Activated naive CD8-positive, alpha-beta T cell treated with anti-CD3 and anti-CD28 coated beads, Interleukin-2, amount 50 U/mL, for 16 hours (primary cell): ENCODE measurements around the gene IL1RN.

ENCODE experiments used
- DNase-seq: peaks from one replicate; pipeline ENCODE4 v3.0.0-alpha.2; 2020; ENCODE audit warnings: low read depth, low spot score

IL1RN gene

DNA sequence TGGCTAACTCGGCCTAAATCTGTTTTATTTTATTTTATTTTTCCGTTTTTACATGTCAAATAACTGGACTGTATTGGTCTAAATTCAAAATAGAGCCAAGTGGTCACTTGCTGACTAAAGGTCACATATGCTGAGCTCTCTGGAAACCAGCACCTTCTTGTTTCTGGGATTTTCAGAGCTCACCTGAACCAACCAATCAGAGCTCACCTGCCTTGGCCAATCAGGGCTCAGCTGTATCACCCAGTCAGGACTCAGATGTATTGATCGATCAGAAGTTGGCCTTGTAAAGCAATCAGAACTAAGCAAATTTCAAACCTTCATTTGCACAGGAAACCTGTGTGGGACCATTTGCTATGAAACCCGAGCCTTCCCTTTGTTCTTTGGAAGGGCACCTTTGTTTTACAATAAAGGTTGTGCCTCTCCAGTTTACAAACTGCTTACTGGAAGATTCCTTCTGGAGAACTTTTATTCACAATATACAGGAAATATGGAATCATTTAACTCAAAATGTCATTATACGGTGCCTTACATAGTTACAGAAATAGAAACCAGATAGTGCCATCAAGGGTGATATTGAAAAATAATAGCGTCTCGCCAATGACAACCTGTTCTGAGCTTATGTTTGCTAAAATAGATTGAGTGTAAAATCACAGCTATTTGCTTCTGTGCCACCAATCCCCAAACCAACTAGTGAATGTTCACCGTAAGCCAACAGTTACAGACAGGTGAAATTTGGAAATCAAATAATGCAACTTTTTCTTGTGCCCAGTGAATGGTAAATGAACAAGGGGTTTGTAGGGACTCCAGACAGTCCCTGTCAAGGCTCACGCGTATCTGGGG lies 29.1 kb downstream of the IL1RN start:
- no peak for DNase-seq

DNA sequence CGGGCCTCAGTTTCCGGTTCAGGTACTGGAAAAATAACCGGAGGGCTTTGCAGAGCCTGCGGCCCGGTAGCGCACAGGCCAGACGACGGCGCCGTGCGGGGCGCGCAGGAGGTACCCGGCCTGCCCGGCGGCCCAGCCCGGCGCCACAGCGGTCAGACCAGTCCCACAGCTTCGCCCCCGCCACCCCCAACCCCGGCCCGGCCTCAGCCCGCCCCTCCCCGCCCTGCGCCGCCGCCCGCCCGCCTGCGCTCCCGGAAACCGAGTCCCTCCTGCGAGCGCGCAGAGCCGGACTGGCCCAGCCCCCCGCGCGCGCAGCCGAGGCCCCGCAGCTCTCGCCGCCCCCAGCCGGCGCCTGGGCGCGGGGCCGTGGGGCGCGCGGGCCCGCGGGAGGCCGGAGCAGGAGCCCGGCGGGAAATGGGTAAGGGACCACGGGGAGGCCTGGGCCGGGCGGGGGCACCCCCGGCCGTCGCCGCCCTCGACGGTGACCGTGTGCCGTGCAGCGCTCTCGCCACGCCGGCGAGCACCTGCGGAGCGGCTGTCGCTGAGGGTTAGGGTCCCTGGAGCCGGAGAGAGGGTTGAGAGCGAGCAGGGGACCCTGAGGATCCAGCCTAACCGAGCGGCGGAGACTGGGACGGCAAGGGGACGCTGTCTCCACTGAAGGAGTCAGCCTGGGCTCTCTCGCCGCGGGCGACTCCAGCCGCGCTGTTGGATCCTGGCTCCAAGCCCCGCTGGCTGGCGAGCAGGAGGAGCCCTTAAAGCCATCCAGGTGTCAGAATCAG lies 29.9 kb downstream of the IL1RN start:
- DNase-seq, result no peak

- no peak for DNase-seq
These were observed 30.7 kb downstream of the IL1RN start for GRCh38 chr2:113157897-113158753.

- DNase-seq, result no peak
These were observed 31.6 kb downstream of the IL1RN start for GRCh38 chr2:113158884-113159553.

DNA sequence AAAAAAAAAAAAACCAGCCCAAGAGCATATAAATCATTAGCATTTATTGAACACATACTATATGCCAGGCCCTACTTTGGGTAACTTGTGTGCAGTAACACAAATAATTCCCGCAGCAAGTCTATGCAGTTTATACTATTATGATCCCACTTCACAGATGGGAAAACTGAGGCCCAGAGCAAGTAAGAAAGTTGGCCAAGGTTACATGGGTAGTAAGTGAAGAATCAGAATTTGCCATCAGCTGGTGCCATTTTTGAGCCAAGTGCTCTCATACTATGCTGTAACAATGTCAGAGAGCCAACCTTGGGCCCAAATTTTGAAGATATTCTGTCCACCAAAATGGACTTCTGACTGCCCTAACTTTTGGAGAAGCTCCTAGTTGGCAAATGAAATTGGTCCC lies 32.9 kb downstream of the IL1RN start:
- DNase-seq, result no peak

GRCh38 chr2:113160962-113161361 lies 33.6 kb downstream of the IL1RN start:
- DNase-seq, result no peak

GRCh38 chr2:113162173-113162572 lies 34.8 kb downstream of the IL1RN start:
- no peak for DNase-seq

- DNase-seq, result no peak
These were observed 35.5 kb downstream of the IL1RN start for GRCh38 chr2:113162869-113163268.

- no peak for DNase-seq
These were observed 37.0 kb downstream of the IL1RN start for GRCh38 chr2:113164215-113164929.

DNA sequence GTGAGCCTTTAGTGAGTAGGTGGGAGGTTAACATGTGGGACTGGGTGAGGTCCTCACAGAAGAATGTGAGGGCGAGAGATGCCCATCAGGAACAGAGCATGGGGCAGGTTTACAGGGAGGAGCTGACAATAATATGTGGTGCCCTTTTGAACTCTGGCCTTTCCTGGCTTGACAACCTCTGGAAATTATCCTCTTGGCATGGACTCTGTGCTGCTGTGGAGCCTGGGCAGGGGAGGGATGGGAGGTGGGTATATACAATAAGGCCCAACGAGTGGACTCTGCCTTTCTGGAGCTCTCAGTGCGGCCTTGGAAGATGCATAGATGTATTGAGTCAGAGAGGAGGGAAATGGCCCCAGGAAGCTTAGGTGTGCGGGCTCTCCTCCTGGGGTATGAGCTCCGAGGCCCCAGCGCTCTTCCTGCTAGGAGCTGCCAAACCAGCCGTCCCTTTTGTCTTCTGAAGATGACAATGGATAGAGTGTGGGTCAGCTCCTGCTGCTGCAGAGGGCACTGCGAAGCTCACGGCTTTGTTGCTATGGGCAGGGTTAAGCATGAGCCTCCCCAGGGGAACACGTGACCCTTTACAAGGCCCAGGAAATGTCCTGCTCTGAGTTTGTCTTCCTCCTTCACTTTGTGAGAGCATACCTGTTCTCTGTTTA lies 37.7 kb downstream of the IL1RN start:
- no peak for DNase-seq

GRCh38 chr2:113166187-113166645 lies 38.8 kb downstream of the IL1RN start:
- DNase-seq, result no peak

DNA sequence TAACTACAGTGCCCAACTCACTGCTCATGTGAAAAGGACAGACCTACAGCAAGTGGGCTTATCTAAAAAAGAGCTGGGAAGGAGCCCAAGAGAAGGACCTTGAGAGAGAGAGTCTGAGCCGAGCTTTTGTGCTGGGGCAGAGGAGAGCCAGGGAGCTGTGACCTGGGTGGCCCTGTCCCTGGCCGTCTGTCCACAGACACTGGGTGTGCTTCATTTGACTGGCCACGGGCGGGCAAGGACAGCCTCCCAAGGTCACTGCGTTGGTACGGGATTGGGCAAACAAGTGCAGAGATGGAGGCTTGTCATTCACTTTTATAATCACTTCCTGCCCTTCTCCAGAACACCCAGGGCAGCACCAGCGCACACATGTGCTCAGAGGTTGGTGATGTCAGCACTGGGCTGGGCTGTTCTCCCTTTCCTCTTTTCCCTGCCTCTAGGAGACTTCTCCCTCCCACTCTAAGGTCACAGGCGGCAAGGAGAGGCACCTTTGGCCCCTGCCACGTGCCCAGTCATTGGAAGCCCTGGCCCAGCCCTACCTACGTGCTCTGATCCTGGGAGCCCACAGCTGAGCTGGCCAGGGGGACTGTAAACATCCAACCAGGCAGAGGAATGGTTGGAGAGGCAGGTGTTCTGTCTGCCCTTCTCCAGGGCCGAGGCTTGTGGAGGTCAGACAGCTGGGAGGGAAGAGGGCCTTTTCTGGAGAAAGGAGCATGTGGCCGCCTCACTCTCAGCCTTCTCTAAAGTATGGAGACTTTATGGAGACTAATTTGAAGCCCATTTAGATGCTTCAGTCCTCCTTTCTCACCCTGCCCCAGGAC lies 39.9 kb downstream of the IL1RN start:
- no peak for DNase-seq

GRCh38 chr2:113167962-113168340 lies 40.6 kb downstream of the IL1RN start:
- DNase-seq, result no peak

- DNase-seq, result no peak
These were observed 41.7 kb downstream of the IL1RN start for GRCh38 chr2:113169002-113169530.

DNA sequence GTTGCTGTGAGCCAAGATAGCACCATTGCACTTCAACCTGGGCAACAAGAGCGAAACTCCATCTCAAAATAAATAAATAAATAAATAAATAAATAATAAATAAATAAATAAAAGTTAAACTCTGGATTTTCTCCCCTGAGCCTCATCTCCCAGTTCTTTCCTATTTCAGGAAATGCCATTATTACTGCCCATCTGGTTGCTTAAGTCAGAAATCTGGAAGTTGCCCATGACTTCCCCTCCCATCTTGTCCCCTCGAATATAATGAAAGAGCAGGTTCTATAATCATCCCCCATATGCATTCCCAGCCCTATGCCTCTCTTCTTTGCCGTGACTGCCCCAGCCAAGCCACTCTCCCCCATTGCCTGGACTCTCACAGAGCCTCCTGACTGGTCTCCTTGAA lies 42.2 kb downstream of the IL1RN start:
- DNase-seq, result no peak

DNA sequence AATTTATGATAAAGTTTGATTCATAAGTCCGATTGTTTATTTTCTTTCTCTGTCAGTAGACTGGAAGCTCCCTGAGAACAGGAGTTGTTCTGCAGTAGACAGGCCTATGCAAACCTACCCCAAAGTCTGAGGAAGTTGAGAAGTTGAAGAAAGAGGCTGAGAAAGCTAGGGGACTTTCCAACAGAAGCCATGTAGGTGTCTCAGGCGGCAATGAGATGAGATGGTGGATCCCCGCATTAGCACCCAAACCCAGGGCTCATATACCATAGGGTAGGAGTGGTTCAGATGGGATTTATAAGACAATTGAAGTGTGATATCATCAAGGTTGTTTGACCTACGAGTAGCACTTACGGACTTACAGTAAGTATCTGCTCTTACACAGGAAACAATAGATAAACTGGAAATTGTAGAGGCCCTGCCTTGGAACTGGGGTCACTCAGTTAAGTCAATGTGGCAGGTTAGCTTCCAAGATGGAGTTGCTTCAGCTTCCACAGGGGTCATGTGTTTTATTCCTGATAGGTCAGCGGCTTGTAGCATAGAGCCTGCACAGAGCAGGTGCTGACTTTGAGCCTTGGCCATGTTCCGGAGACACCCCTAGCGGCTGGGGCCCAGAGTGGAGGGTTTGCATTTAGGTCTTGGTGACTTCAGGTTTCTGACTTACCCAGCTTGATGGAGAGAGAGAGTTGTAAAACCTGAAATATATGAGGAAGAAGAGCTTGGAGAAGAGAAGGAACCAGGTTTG lies 44.1 kb downstream of the IL1RN start:
- DNase-seq, result no peak

DNA sequence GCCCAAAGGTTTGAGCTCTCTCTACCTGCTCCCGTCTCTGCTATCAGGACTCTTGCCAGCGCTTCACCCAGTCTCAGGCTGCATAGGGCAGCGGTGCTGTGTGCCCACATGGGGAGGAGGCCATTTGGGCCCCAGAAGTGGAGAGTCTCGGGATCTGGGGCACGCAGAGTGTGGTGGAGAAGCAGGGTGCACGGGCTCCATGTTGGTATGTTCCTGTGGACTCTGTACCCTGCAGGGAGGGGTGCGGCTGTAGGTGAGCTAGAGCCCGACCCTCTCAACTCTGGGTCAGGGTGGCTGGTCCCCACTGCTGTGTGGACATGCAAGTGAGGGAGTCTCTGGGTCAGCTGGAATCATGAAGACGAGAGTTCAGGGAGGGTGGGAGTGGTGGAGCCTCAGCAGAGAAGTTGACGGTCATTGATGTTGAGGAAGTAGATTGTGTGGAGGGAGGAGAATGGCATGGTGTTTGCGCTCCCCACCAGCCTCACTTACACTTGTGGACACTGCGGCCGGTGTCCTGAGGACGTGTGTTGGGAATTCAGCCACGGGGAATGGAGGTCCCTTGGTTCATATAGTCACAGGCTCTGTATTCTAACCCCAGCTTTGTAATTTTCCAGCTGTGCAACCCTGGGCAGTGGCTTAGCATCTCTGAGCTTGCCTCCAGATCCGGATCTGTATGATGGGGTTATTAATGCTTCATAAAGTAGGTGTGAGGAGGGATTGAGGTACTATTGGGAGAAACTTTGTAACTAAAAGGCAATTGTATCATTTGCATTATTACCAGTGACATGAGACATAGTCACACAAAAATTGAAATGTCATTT lies 45.5 kb downstream of the IL1RN start:
- no peak for DNase-seq
